RWPE2 (cell line): ENCODE data around the gene NLGN4Y.

Source experiments
- ATAC-seq: fragments of 200-7000 bp; cut with Tn5 transposase; 3 replicates; pipeline ENCODE4 v1.9.1; 2021; ENCODE audit warnings: low read depth
- DNase-seq: peaks from one replicate; pipeline ENCODE4 v3.0.0-alpha.2; 2020; ENCODE audit warnings: low spot score
- H3K27ac ChIP-seq: fragments of 450-650 bp; 2 replicates; pipeline ENCODE4 v1.5.1; 2017; ENCODE audit warnings: mild to moderate bottlenecking; ENCODE audit not compliant: poor library complexity, severe bottlenecking
- H3K27me3 ChIP-seq: fragments of 250-450 bp; sonication (Bioruptor Pico); 2 replicates; pipeline ENCODE4 v1.5.1; 2021; ENCODE audit warnings: mild to moderate bottlenecking, moderate library complexity; ENCODE audit not compliant: insufficient read depth, poor library complexity, severe bottlenecking
- H3K36me3 ChIP-seq: fragments of 250-450 bp; sonication (Bioruptor Pico); 2 replicates; pipeline ENCODE4 v1.5.1; 2020; ENCODE audit warnings: low read depth, mild to moderate bottlenecking, moderate library complexity
- H3K4me1 ChIP-seq: fragments of 250-450 bp; sonication (Bioruptor Pico); 2 replicates; pipeline ENCODE4 v1.5.1; 2021; ENCODE audit warnings: mild to moderate bottlenecking, moderate library complexity; ENCODE audit not compliant: insufficient read depth, poor library complexity, severe bottlenecking
- H3K4me3 ChIP-seq: fragments of 250-450 bp; sonication (Bioruptor Pico); 2 replicates; pipeline ENCODE4 v1.5.1; 2021; ENCODE audit warnings: mild to moderate bottlenecking, moderate library complexity; ENCODE audit not compliant: severe bottlenecking
- H3K9me3 ChIP-seq: fragments of 250-450 bp; sonication (Bioruptor Pico); 2 replicates; pipeline ENCODE4 v1.5.1; 2021; ENCODE audit warnings: mild to moderate bottlenecking, moderate library complexity; ENCODE audit not compliant: severe bottlenecking
- TF ChIP-seq, protein P1 (sequence below): fragments of 450-650 bp; IDR thresholded peaks from one replicate; pipeline ENCODE4 v1.5.1; 2017; ENCODE audit warnings: mild to moderate bottlenecking, moderate library complexity; ENCODE audit not compliant: poor library complexity, severe bottlenecking

NLGN4Y gene

DNA sequence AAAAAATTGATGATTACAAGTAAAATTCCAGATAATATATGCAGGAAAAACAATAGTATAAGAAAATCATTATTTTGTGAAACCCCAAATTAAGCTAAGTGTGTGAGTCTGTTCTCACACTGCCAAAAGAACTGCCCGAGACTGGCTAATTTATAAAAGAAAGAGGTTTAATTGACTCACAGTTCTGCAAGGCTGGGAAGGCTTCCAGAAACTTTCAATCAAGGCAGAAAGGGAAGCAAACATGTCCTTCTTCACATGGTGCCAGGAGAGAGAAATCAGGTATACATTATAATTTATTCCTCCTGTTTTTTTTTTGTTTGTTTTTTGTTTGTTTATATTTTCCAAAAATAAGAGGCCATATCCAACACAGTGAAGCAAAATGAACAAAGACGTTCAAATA, 276.8 kb downstream of the NLGN4Y start:
- TF ChIP-seq, protein P1, sequence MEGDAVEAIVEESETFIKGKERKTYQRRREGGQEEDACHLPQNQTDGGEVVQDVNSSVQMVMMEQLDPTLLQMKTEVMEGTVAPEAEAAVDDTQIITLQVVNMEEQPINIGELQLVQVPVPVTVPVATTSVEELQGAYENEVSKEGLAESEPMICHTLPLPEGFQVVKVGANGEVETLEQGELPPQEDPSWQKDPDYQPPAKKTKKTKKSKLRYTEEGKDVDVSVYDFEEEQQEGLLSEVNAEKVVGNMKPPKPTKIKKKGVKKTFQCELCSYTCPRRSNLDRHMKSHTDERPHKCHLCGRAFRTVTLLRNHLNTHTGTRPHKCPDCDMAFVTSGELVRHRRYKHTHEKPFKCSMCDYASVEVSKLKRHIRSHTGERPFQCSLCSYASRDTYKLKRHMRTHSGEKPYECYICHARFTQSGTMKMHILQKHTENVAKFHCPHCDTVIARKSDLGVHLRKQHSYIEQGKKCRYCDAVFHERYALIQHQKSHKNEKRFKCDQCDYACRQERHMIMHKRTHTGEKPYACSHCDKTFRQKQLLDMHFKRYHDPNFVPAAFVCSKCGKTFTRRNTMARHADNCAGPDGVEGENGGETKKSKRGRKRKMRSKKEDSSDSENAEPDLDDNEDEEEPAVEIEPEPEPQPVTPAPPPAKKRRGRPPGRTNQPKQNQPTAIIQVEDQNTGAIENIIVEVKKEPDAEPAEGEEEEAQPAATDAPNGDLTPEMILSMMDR, result no peak
- Histone ChIP-seq H3K27me3 (no peaks in the 10 kb centered on the region), H3K4me1 (peaks cover 23% of the 10 kb centered on the region), H3K9me3 (no peaks in the 10 kb centered on the region), H3K4me3 (no peak overlapping the region), H3K36me3 (no peaks in the 10 kb centered on the region), H3K27ac (no peak overlapping the region)
- DNase-seq (no peak), ATAC-seq (no peak)

DNA sequence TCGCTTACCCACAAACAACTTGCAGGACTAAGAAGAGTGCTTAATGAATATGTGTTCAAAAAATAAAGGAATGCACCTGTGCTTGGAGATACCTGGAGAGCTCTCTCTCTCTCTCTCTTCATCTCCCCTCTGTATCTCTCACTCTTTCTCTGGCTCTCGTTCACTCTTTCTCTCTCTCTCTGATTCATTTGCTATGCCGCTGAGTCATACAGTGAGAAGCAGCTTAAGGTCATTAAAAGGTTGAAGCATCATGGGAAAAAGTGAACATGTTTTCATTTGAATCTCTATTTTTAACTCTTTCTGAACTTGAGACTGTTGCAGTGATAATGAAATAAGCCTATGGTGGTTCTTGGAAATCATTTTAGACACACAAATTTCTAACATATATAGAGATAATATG, 277.8 kb downstream of the NLGN4Y start:
- peaks cover 23% of the 10 kb centered on the region for H3K4me1 ChIP-seq
- no peaks in the 10 kb centered on the region for H3K27me3 ChIP-seq
- peak; percentile 49; the same call in 1 of the 3 replicates for ATAC-seq
- H3K27ac ChIP-seq, result no peak overlapping the region
- TF ChIP-seq, protein P1, result no peak
- no peaks in the 10 kb centered on the region for H3K9me3 ChIP-seq
- no peak overlapping the region for H3K4me3 ChIP-seq
- no peak for DNase-seq
- no peaks in the 10 kb centered on the region for H3K36me3 ChIP-seq

DNA sequence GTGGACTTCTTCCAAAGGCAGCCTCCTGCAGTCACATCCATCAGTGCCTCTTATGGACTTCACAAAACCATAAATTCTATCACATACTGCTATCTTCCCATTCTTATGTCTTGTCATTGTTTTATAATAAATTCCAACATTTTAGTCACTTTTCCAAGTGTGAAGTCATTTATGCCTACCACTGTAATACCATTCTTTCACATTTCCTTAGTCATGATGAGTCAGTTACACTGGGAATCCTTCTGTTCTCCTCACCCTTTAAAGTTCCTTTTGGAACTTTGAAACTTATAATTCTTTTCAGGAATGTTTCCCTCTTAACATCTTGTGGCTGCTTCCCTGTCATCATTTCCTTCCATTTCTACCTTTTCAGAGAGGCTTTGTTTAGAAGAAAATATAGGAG, 279.7 kb downstream of the NLGN4Y start:
- Histone ChIP-seq H3K27ac (peak overlapping the region; percentile 58), H3K9me3 (no peaks in the 10 kb centered on the region), H3K4me3 (no peak overlapping the region), H3K36me3 (no peaks in the 10 kb centered on the region), H3K4me1 (peaks cover 16% of the 10 kb centered on the region), H3K27me3 (no peaks in the 10 kb centered on the region)
- ATAC-seq (peak; percentile 82), DNase-seq (no peak)
- TF ChIP-seq, protein P1, result no peak

DNA sequence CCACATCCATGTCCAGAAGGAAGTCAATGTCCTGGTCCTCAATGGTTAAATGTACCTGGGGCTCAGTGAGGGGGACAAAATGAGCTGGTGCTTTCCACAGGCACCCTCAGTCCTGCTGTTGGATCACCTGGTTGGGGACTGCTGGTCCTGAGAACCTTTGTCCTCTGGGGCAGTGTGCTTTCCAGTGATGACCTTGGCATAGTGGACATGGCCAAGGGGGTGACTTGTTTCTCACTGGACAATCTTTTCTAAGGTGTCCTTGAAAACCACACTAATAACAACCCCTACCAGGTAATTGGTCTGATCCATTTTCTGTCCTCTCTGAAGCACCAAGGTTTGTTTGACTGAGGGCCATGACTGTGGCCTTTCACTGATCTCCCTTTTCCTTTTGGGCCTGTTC, 294.1 kb downstream of the NLGN4Y start:
- TF ChIP-seq, protein P1, result no peak
- H3K4me1 ChIP-seq, result no peaks in the 10 kb centered on the region
- ATAC-seq, result no peak

DNA sequence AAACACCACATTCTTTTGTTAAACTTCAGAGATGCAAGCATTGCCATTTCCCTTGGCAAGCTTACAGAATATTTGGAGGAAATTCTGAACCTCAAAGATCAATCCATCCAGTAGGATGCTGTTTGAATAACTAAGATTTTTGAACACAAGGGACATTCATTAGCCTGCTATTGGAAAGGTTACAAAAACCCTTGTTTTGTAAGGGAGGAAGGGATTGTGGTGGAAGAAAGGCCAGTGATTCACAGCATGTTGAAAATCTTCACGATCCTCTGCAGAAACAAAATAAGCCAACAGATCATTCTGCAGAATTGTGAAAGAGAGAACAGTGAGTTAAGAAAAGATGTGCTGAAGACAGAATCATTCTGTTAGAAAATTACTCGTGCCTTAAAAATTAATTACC, 297.9 kb downstream of the NLGN4Y start:
- ATAC-seq, result no peak
- TF ChIP-seq, protein P1, result no peak
- no peak for DNase-seq
- H3K27ac ChIP-seq, result no peak overlapping the region
- H3K4me3 ChIP-seq, result no peak overlapping the region
- H3K36me3 ChIP-seq, result no peaks in the 10 kb centered on the region
- H3K27me3 ChIP-seq, result no peaks in the 10 kb centered on the region
- no peaks in the 10 kb centered on the region for H3K9me3 ChIP-seq
- H3K4me1 ChIP-seq, result no peaks in the 10 kb centered on the region

More for the DNA sequence above, 294.1 kb downstream of the NLGN4Y start:
- Histone ChIP-seq H3K9me3 (no peaks in the 10 kb centered on the region), H3K27ac (no peak overlapping the region), H3K27me3 (no peaks in the 10 kb centered on the region), H3K4me3 (no peak overlapping the region), H3K36me3 (no peaks in the 10 kb centered on the region)
- no peak for DNase-seq
